HG03108 (cell line): ENCODE measurements around the gene C4orf50.

Experiments used
- ATAC-seq: cut with Tn5 transposase; IDR thresholded peaks from one replicate; pipeline ENCODE4 v1.9.1; 2021; ENCODE audit warnings: moderate library complexity; ENCODE audit not compliant: unreplicated experiment

The C4orf50 gene

DNA sequence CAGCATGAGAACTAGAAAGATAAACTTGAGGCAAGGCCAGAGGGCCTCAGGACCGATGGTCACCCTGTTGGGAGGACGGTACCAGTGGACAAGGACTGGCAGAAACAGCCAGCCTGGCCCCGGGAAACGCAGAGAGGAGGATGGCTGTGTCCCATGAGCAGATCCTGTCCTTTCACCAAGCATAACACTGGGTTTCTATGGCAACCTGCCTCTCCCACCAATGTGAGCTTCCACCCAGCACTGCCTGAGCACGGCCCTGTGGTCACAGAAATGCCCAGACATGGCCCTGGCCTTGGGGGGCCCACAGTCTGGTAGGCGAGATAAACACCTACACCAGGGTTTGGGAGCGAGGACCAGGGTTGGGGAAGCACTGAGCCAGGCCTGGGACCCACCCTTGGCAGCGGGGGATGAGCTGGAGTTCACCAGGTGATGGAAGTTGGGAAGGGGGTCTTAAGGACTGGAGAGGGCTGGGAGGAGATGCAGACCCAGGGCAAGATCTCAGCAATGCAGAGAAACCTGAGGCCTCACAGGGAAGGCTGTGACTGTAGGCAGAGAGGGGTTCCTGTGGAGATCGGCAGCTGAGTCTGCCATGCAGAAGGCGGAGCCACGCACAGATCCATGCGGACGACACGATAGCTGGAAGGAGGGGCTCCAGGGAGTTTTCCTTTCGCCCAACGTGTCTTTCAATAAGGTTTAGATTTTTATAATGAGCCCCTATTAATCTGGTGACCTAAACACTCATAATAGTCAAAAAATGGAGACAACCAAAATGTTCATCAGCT is 92.6 kb downstream of the C4orf50 start:
- no peak for ATAC-seq

DNA sequence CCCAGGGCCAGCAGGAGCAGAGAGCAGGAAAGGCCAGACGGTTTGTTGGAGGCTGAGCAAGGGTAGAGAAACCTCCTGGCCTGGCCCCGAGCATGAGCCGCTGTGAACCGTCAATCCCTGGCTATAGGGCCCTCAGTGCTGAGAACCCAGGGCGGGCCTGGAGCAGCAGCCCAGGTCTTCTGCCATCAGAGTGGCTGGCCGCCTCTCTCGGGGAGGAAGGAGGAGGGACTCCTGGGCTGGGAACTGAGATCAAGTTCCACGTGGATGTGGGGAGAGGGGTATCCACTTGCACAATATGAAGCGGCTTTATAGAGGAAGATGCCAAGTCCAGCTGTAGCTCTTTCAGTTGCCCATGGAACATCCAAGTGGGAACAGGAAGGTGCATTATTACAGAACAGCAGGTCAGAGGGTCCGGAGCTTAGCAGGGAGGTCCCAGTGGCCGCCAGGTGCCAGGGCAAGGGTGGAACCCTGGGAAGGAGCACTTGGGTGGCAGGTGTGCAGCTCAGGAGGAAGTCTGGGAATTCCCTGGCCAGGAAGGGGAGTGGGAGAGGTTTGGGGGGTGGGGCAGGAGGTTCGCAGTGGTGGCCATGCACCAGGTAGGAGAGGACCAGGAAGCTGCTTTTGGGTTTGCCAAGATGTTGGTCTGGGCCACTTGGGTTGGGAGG is 93.6 kb downstream of the C4orf50 start:
- no peak for ATAC-seq

DNA sequence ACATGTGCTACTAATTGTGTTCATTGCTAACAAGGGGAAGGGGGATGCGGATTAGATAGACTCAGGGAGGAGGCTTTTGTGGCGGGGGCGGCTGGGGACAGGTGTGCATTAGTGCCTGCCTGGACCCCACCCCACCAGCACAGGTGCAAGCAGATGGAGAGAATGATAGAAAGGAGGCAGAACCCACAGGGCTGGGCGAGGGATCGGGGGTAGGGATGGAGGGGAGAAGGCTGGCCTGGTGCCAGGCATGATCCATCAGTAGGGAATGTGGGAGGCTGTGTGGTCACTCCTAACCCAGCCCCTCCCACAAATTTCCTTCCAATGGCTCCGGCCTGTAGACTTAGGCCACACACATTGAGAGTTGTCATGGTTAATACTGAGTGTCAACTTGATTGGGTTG is 94.9 kb downstream of the C4orf50 start:
- ATAC-seq, result no peak

DNA sequence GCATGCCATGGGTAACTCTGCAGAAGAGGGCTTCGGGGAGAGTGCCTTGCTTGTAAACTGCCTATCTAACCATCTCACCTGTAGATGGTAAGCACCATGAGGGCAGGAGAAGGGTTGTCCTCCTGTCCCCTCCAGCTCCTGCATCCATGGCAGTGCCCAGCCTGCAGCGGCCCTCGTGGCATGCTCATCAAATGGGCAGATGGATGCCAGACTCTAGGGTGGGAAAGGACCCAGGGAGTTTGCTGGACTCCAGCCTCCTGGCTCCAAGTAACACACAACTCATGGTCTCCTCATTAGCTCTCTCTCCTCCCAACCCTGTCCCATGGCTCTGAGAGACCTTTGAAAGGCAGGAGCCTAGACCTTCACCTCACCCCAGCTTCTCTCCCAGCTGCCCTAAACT is 95.7 kb downstream of the C4orf50 start:
- ATAC-seq, result no peak

DNA sequence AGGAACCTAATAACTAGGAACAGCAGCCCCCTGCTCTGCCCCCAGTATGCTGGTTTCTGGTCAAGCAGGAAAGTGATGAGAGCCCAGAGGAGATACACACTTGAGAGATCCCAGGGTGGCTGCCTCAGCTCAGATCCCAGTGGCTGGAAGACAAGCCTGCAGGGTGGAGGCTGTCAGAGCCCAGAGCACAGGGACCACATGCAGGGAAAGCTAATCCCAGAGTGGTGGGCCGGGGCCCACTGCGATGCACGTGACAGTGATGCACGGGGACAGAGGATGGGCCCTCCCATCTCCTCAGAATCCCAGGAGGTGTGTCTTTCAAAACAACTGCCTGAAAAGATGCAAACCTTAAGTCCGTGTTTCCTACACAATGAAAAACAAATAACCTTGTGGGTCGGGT is 96.2 kb downstream of the C4orf50 start:
- ATAC-seq, result no peak

DNA sequence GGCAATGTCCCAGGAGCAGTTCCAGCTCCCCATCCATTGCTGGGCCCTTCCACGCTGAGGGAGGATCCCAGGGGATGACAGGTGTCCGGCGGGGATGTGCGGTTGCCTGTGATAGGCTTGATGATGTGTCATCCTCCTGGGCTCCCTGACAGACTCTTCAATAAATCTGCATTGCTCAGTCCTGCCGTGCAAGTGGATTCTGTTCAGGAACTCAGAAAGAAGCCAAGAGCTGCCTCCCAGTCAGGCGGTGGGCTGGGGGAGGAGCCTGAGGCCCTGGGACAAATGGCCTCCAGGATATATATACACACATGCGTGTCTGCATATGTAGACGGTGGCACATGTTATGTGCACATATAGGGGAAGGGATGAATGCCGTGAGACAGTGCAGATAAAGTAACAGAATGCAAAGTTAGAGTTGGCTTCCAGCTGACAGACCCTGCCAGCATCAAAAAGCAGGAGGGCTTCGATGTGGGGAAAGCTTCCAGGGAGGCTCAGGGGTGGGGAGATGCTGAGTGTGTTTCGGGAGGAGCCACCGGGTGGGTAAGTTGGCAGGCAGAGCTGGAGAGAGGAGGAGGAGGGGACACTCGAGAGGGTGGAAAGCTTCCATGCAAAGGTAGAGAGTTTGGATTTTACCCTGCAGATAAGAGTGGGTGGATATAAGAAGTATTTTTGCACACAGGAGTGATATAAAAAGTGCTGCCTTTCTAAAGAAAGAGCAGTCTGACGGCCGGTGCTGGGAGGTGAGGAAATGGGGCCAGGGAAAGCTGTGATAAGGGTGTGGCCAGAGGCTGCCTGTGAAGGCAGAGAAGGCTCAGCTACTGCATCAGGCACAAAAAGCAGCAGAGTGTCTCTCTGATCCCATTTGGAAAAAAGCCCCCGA is 96.9 kb downstream of the C4orf50 start:
- ATAC-seq, result no peak

DNA sequence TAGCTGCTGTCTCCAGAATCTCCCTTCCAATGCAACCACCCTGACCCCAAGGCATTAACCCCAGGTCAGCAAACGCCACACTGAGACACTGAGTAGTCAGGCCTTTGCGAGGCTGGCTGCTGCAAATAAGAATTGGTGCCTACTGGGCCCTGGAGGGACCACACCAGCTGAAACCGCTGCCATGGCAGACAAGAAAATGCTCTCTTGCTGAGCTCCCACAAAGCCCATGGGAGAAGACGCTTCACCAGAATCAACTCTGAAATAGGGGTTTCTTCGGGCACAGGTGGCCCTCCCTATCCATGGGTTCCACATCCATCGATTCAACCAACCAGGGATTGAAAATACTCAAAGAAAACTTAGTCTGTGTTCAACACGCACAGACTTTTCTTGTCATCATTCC is 98.7 kb downstream of the C4orf50 start:
- ATAC-seq, result no peak

DNA sequence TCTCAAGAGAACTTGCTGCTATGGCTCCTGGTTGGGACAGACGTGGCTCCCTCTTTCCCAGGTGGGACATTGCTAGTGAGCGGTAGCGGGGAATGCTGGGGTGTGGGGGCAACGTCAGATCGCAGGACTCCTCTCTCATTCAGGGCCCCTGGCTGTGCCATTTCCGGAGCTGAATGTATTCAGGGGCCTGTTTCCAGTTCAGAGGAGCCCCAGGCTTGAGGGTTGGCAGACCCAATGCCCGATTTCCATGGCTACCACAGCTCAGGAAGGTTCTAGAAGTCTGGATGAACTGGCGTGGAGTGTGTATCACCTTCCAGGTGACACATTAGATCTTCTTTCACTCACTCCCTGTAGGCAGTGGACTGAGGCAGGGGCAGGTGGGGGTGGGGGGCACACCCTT is 99.2 kb downstream of the C4orf50 start:
- no peak for ATAC-seq

DNA sequence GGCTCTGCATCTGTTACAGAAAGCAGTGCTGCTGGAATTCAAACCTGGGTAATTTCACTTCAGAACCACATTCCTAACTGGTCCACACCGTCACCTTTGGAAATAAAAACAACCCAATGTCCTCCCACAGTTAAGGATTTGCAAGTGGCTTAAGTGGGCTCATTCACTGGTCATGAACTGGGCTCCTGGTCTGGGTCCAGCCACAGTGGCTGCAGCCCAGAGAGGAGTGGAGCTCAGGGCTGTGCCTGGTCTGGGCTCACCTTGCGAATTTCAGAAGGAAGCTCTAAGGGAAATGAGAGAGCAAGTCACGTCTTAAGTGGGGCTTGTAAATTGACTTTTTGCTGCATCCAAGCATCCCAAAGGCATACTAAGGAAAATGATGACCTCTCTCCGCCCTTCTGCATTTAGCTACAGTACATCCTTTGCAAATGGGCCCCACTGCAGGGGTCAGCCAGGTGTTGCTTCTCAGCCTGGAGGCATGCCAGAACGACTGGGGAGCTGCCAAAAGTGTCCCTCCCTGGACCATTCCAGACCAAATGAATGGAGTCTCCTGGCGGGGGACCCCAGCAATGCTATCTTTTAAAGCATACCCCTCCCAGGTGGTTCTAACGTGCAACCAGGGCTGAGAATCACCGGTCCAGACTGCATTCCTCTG is 99.8 kb downstream of the C4orf50 start:
- ATAC-seq, result no peak

DNA sequence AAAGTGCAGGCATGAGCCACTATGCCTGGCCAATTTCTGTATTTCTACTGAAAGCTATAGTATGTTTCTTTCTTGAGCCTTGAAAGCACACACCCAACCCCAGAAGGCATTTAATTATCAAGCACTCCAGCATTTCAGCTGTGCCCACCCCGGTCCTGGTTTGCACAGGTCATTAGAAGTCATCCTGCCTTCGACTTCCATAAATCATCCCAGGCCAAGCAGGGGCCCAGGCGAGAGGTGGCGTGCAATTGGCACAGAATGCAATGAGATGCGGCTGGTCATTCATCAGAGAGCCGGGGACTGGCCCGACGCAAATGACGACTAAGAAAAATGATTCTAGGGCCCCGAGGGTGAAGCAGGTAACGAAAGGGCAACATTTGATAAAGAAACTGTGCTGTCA is 100.6 kb downstream of the C4orf50 start:
- no peak for ATAC-seq

DNA sequence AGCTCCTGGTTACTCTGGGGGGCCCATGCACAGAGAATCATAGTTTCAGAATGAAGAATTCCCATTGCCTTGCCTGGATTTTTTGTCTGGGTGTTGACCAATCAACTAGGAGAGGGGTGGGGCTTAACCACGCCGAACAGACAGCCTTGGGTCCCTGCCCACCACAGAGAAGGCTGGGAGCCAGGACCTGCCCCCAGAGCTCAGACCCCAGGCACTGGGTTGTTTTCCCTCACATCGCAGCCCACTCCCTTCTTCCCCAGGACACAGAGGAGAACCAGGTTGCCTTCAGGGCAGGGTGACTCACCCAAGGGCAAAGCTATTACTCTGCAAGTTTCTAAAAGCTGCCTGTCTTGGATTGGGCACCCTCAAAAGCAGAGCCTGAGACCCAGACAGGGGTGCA is 102.0 kb downstream of the C4orf50 start:
- ATAC-seq, result no peak

DNA sequence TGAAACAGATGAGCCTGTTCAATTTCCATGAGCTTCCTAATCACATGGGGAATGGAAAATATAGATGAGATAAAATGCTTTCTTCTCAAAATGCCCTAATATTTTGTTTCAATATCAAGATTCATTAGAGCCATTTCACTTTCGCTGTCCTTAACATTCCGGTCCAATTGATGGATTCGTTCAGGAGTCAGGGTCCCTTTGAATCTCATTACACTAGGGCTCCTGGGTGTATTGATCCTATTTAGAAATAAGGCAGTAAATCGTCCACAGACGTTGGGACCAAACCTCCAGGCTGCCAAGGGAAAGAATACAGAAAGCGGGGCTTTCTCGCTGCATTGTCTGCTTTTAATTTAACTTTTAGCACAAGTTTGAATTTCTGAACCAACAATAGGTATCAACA is 104.8 kb downstream of the C4orf50 start:
- no peak for ATAC-seq

DNA sequence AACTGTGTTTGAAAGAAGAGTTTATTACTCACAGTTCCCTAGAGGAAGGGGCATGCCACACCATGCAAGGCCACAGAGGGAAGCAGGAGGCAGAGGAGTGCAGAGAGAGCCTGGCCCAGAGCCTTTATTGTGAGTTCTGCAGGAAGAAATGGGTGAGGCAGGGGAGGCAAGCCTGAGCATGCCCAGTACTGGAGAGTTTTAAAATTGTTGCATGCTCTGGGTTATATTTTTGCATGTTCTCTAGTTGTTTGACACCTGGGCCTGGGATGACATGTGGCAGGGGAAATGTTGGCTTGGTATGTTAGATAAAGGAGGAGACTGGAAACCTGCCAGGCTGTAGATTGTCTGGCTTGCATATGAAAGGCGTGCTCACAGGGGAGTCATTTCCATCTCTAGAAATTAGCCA is 105.6 kb downstream of the C4orf50 start:
- ATAC-seq, result no peak

DNA sequence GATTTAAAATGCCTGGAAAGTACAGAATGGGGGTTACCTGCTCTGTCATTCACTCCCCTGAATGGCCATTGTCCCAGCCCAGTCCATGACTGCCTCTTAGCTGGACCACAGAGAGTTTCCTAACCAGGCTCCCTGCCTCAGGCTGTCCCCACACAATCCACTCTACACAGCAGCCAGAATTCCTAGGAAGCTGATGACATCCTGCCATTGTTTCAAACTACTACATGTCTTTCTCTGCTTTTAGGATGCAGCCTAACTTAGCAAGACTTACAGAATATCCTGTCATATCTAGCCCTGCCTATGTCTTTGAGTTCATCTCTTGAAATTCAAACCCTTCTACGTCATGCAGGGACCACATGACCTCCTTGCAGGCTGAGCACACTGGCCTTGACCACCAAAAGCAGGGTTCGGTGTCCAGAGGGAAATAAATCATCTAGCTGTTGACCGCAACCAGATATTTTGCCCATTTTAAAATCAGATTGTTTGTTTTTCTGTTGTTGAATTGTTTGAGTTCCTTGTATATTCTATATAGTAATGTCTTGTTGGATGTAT is 109.3 kb downstream of the C4orf50 start:
- no peak for ATAC-seq

DNA sequence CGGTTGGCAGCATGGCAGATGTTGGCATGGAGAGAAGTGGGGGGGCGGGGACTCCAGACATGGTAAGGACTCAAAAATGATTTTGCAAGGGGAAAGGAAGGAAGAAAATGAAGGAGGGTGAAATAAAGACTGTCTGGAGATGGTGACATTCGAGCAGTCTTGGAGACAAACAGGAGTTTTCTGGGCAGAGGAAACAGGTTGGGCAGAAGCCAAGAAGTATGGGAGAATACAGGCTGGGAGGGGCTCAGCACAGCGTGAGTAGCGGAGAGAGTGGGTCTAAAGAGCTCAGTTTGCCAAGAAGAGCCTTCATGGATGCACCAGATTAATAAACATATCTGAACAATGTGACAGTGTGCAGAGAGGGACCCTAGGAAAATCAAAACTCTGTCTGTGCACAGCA is 112.0 kb downstream of the C4orf50 start:
- no peak for ATAC-seq

DNA sequence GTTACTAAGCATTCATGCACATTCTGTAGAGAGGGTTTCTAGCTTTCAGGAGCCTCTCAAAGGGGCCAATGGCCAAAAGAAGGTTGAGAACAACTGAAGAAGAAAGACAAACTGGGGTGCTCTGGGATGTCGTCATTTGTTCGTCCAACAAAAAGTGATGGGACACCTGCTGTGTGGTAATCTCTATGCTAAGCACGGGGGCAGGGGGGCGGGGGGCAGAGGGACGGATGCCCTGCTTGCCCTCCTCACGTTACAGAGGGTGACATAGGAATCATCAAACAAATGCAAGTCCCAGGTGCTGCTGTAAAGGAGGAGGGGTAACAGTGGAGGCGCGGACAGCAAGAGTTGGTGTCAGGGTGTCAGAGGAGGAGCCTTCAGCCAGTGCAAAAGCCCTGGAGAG is 112.5 kb downstream of the C4orf50 start:
- no peak for ATAC-seq

DNA sequence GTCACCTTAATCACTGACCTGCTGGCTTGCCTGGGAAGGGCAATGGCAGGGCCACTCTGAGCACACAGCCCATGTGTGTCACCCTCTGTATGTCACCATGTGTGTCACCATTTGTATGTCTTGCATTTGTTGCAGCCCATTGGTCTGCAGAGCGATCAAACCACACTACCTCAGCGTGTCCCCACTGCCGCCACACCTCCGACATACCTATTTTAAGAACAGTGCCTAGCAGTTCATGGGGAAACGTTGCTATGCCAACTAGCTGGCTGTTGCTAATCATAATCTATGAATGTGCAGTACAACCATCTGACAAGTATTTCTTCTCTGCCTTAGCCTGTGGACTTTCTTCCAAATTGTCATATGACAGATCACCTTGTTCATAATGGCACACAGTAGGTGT is 117.4 kb downstream of the C4orf50 start:
- no peak for ATAC-seq

DNA sequence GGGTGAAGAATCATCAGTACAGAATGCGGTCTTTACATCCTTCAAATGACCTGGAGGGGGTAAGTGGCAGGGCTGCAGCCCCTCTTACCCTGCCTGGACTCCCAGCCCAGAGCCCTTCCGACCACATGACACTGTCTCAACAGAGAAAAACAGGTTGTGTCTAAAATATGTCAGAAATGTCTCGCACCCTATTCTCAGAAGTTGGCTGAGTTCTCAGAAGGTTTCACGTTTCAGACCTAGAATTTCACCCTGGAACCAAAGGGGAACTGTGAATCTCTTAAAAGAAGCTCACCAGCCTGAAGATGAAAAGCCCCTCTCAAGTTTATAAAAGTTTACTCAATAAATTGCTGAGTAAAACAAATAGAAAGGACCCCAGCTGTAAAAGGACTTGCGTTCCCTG is 118.3 kb downstream of the C4orf50 start:
- no peak for ATAC-seq

DNA sequence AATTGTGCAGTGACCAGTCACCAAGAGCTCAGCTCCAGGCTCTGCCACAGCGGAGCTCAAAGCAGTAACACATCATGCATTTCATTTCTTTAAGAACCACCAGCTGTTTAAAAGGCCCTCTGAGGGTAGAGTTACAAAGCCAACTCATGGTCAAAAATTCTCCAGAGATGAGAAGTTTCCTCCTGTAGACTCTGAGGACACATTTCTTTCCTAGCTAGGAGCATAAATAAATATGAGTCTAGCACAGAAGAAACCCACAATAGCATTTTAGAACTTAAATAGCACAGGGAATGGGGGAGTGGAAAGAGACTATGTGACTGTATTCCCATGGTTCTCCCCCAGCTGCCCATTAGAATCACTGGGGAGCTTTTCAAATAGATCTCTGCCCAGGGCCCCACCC is 118.8 kb downstream of the C4orf50 start:
- no peak for ATAC-seq

DNA sequence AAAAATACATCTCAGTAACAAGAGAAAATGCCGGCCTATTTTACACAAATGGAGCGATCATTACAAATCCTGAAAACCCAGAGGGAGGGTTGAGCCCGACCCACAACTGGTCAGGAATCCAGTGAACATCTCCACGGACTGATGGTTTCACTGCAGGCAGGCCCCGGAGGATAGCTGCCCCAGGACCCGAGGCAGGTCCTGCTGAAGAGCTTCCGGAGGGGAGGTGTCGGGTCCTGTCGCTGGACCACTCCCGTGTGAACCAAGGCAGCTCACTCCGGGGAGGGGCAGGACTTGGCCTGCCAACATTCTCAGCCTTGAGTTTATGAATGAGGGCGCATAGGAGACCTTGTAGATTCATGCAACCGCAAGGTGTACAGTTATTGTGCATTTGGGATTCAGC is 120.6 kb downstream of the C4orf50 start:
- no peak for ATAC-seq

DNA sequence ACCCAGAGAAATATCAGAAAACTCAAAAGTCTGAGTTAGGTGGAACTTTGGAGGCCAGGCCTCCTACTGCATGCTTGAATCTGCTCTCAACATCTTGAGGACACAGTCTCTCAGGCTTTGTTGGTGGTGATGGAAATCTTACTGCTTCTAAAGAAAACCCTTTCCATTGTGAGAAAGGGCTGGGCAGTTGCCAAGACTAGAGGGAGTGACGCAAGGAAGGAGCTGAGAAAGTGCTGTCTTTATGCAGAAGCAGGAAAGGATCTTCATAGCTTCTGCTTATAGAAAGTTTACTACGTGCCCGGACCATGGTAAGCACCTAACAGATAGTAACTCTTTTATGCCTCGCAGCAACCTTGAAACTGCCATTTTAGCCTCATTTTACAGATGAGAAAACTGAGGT is 122.9 kb downstream of the C4orf50 start:
- no peak for ATAC-seq
